Ascending aorta (tissue), 2 donors: ENCODE measurements around the gene TJP1. TPM values are rescaled to one million over a fixed set of nuclear protein-coding genes. Genes with fewer than 3 reads are reported as not detected.
A peak's percentile ranks its signal among the peaks of the same experiment; 100 is the strongest.
"Not testable (repeated sequence)": the region's sequence is repeated elsewhere in the genome, so short reads cannot be mapped to it uniquely, and the experiment has no call there.

Source experiments
- DNase-seq, 2 donors: peaks; one replicate each; pipeline ENCODE4 v3.0.0-alpha.2; 2019; ENCODE audit warnings: low spot score in 2 of 2
- H3K27ac ChIP-seq, 2 donors: fragments of 200-600 bp; sonication (generic); one replicate each; pipeline ENCODE4 v1.5.1; 2016 to 2017; ENCODE audit warnings: mild to moderate bottlenecking in 1 of 2
- H3K27me3 ChIP-seq: fragments of 200-600 bp; sonication (generic); one replicate; pipeline ENCODE4 v1.5.1; 2017
- H3K36me3 ChIP-seq, 2 donors: fragments of 200-600 bp; sonication (generic); one replicate each; pipeline ENCODE4 v1.5.1; 2016
- H3K4me1 ChIP-seq, 2 donors: fragments of 200-600 bp; sonication (generic); one replicate each; pipeline ENCODE4 v1.5.1; 2016 to 2017; ENCODE audit warnings: mild to moderate bottlenecking in 1 of 2
- H3K4me3 ChIP-seq, 2 donors: fragments of 200-600 bp; sonication (generic); one replicate each; pipeline ENCODE4 v1.5.1; 2016 to 2017; ENCODE audit warnings: mild to moderate bottlenecking in 1 of 2
- H3K9me3 ChIP-seq, 2 donors: fragments of 200-600 bp; sonication (generic); one replicate each; pipeline ENCODE4 v1.5.1; 2016
- CTCF ChIP-seq, 3 experiments: fragments of 200-600 bp in 2 of 3; fragments of 450-650 bp in 1 of 3; sonication (generic) in 2 of 3; IDR thresholded peaks; one replicate each; pipeline ENCODE4 v1.5.1; 2016 to 2019; ENCODE audit warnings: antibody characterized with exemption in 3 of 3, mild to moderate bottlenecking in 1 of 3, moderate library complexity in 1 of 3
- intact Hi-C: fragments of 100-400 bp; cut with DNase I; formaldehyde crosslinking; loops from one replicate; pipeline ENCODE4 v1.15.1; 2023
- total RNA-seq: library from RNA; depleted of rRNA; stranded (reverse); fragments of >200 nt; gene quantifications from one replicate; pipeline ENCODE4 v1.1.0, GENCODE V29; 2016

TJP1 gene
- total RNA-seq, 1 donor from 2014 or later = 90.0 TPM

- intact Hi-C loops = no loop called here
- Histone ChIP-seq H3K4me1 (peaks cover 0 to 4% of the 10 kb centered on the region in 2 donors), H3K9me3 (no peaks in the 10 kb centered on the region), H3K4me3 (no peak overlapping the region), H3K36me3 (peaks cover 38 to 73% of the 10 kb centered on the region in 2 donors), H3K27me3 (no peaks in the 10 kb centered on the region), H3K27ac (peak overlapping the region in 1 of 2 donors; percentile 27)
- no peak for DNase-seq
- TF ChIP-seq CTCF (IDR thresholded peaks at IDR 0.05) = no peak
Measured at GRCh38 chr15:29736012-29736743, 86.1 kb downstream of the TJP1 start.

- no peak overlapping the region for H3K27ac ChIP-seq
- intact Hi-C loops = no loop called here
- H3K4me3 ChIP-seq = no peak overlapping the region
- H3K4me1 ChIP-seq = peaks cover 0 to 4% of the 10 kb centered on the region in 2 donors
- no peaks in the 10 kb centered on the region for H3K9me3 ChIP-seq
- DNase-seq = no peak
- H3K36me3 ChIP-seq = peaks cover 33 to 71% of the 10 kb centered on the region in 2 donors
- TF ChIP-seq CTCF (IDR thresholded peaks at IDR 0.05) = no peak
- H3K27me3 ChIP-seq = no peaks in the 10 kb centered on the region
Measured at GRCh38 chr15:29734917-29735572, 87.2 kb downstream of the TJP1 start.

GRCh38 chr15:29731865-29732264 is 90.4 kb downstream of the TJP1 start:
- TF ChIP-seq CTCF (IDR thresholded peaks at IDR 0.05) = no peak
- Histone ChIP-seq H3K9me3 (no peaks in the 10 kb centered on the region), H3K36me3 (peaks cover 26 to 87% of the 10 kb centered on the region in 2 donors), H3K27me3 (no peaks in the 10 kb centered on the region), H3K4me3 (no peak overlapping the region), H3K4me1 (peaks cover 0 to 4% of the 10 kb centered on the region in 2 donors), H3K27ac (no peak overlapping the region)
- intact Hi-C loops = no loop called here
- no peak for DNase-seq

- H3K4me1 ChIP-seq, H3K9me3 ChIP-seq, H3K27ac ChIP-seq, H3K27me3 ChIP-seq, DNase-seq, H3K4me3 ChIP-seq, intact Hi-C loops: not testable (repeated sequence)
- H3K36me3 ChIP-seq = peaks cover 36 to 89% of the 10 kb centered on the region in 2 donors
Measured at GRCh38 chr15:29730471-29730870, 91.8 kb downstream of the TJP1 start.

- no peaks in the 10 kb centered on the region for H3K9me3 ChIP-seq
- DNase-seq = no peak
- peaks cover 39 to 89% of the 10 kb centered on the region in 2 donors for H3K36me3 ChIP-seq
- no peak overlapping the region for H3K27ac ChIP-seq
- H3K4me1 ChIP-seq = no peaks in the 10 kb centered on the region
- no peaks in the 10 kb centered on the region for H3K27me3 ChIP-seq
- no peak for TF ChIP-seq CTCF (IDR thresholded peaks at IDR 0.05)
- no peak overlapping the region for H3K4me3 ChIP-seq
- intact Hi-C loops = no loop called here
Measured at GRCh38 chr15:29728418-29728817, 93.8 kb downstream of the TJP1 start.

GRCh38 chr15:29727871-29728270 is 94.4 kb downstream of the TJP1 start:
- Histone ChIP-seq H3K4me1 (no peaks in the 10 kb centered on the region), H3K27me3 (no peaks in the 10 kb centered on the region), H3K36me3 (peaks cover 40 to 89% of the 10 kb centered on the region in 2 donors), H3K9me3 (no peaks in the 10 kb centered on the region), H3K4me3 (no peak overlapping the region), H3K27ac (no peak overlapping the region)
- DNase-seq = no peak
- TF ChIP-seq CTCF (IDR thresholded peaks at IDR 0.05) = no peak
- intact Hi-C loops = no loop called here
